Measurements from ENCODE around the gene TPPP3. TPM values are rescaled to one million over a fixed set of nuclear protein-coding genes. Genes with fewer than 3 reads are reported as not detected.

The TPPP3 gene
- total RNA-seq, 1 donor from 2014 or later: 39.3 TPM

- H3K9me3 Mint-ChIP-seq: no peaks in the 10 kb centered on the region
- no peak overlapping the region for H3K4me3 Mint-ChIP-seq
- no peak for DNase-seq (ENCODE audit: extremely low spot score, unreplicated experiment)
- TF ChIP-seq CTCF (conservative IDR thresholded peaks at IDR 0.05): no peak
- no peaks in the 10 kb centered on the region for H3K36me3 Mint-ChIP-seq
- H3K27me3 Mint-ChIP-seq: peaks cover 8% of the 10 kb centered on the region
- no peak overlapping the region for H3K27ac Mint-ChIP-seq
- no peaks in the 10 kb centered on the region for H3K4me1 Mint-ChIP-seq (ENCODE audit: unreplicated experiment)
These were observed 43.0 kb downstream of the TPPP3 start for GRCh38 chr16:67350324-67350723.

DNA sequence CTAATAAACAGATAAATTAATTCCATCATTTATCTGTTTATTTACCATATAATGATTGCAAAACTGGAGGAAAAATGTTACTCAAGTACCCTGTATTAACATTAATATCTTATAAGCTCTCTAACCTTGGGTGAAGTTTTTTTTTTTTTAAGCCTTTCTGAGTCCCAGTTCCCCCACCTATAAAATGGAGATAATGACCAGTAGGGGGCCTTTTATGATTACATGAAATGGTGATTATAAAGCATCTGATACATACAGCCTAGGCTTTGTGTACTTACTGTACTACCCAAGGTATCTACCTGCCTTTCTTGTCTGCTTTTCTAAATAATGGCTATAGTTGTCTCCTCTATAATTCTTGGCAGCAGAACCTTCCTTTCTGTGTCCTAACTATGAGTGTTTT lies 44.1 kb downstream of the TPPP3 start:
- no peaks in the 10 kb centered on the region for H3K36me3 Mint-ChIP-seq
- H3K27me3 Mint-ChIP-seq: peaks cover 10% of the 10 kb centered on the region
- H3K4me3 Mint-ChIP-seq: no peak overlapping the region
- no peaks in the 10 kb centered on the region for H3K9me3 Mint-ChIP-seq
- H3K27ac Mint-ChIP-seq: no peak overlapping the region
- no peak for DNase-seq (ENCODE audit: extremely low spot score, unreplicated experiment)
- TF ChIP-seq CTCF (conservative IDR thresholded peaks at IDR 0.05): peak; percentile 69
- no peaks in the 10 kb centered on the region for H3K4me1 Mint-ChIP-seq (ENCODE audit: unreplicated experiment)

DNA sequence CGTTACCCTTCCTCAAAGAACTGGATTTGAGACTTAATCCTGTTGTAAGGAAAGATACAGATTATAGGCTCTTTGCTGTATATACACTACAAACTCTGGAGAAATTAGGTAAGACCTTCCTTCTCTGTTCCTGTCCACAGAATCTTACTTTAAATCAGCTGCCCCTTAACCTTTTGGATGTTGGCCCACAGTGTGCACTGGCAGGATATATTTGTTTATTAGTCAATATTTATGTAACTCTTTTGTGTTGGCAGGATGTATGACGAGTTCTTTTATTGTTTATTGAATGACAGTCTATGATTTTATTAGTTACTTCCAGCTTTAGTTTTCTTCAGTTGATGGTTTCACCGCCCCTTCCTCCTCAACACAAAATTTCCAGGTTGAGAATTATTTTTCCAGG lies 47.0 kb downstream of the TPPP3 start:
- Mint-ChIP-seq H3K27ac (no peak overlapping the region), H3K36me3 (no peaks in the 10 kb centered on the region), H3K4me3 (no peak overlapping the region), H3K4me1 (ENCODE audit: unreplicated experiment) (no peaks in the 10 kb centered on the region), H3K9me3 (no peaks in the 10 kb centered on the region), H3K27me3 (peaks cover 5% of the 10 kb centered on the region)
- no peak for TF ChIP-seq CTCF (conservative IDR thresholded peaks at IDR 0.05)
- no peak for DNase-seq (ENCODE audit: extremely low spot score, unreplicated experiment)

GRCh38 chr16:67345401-67345800 lies 47.9 kb downstream of the TPPP3 start:
- Mint-ChIP-seq H3K36me3 (no peaks in the 10 kb centered on the region), H3K27ac (no peak overlapping the region), H3K9me3 (no peaks in the 10 kb centered on the region), H3K4me1 (ENCODE audit: unreplicated experiment) (no peaks in the 10 kb centered on the region), H3K4me3 (no peak overlapping the region), H3K27me3 (peaks cover 5% of the 10 kb centered on the region)
- DNase-seq (ENCODE audit: extremely low spot score, unreplicated experiment): no peak
- no peak for TF ChIP-seq CTCF (conservative IDR thresholded peaks at IDR 0.05)

DNA sequence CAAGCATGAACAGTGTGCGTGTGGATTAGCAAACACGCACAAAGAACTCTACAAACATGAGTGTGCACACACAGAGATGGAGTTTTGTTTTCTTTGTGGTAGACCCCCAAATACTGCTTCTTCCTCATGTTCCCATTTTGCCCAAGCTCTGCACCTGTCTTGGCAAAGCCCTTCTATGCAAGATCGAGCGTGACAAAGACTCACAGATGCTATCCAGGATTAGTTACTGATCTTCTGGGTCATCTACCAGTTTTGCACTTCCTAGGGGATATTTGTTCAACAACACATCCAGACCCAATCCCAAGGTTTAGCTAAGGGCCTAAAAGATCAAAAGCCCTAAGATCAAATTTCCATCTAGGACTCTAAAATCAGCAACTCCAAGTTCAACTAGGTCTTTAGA lies 50.7 kb downstream of the TPPP3 start:
- Mint-ChIP-seq H3K27me3 (peaks cover 5% of the 10 kb centered on the region), H3K36me3 (no peaks in the 10 kb centered on the region), H3K4me1 (ENCODE audit: unreplicated experiment) (no peaks in the 10 kb centered on the region), H3K9me3 (no peaks in the 10 kb centered on the region), H3K4me3 (no peak overlapping the region), H3K27ac (no peak overlapping the region)
- DNase-seq (ENCODE audit: extremely low spot score, unreplicated experiment): no peak
- no peak for TF ChIP-seq CTCF (conservative IDR thresholded peaks at IDR 0.05)

DNA sequence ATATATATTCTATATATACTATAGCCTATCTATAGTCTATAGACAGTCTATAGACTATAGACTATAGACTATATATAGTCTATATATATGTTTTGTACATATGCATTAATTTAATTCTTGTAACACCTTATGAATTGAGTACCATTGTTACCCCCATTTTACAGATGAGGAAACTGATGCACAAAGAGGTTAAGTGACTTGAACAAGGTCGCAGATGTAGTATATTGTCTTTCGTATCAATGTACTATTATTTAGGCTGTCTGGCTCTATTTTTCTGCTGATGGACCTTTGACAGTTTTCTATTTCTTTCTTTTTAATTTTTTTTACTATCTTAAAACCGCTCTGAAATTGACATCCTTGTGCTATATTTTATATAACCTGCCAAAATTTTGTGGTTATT lies 52.0 kb downstream of the TPPP3 start:
- TF ChIP-seq CTCF (conservative IDR thresholded peaks at IDR 0.05): no peak
- Mint-ChIP-seq H3K9me3 (peaks cover under 1% of the 10 kb centered on the region), H3K4me3 (no peak overlapping the region), H3K27me3 (peaks cover 5% of the 10 kb centered on the region), H3K27ac (no peak overlapping the region), H3K4me1 (ENCODE audit: unreplicated experiment) (no peaks in the 10 kb centered on the region), H3K36me3 (no peaks in the 10 kb centered on the region)
- no peak for DNase-seq (ENCODE audit: extremely low spot score, unreplicated experiment)

Measured in type B pancreatic cell (in vitro differentiated cells).